Measurements from ENCODE around the gene PXMP2. TPM values are rescaled to one million over a fixed set of nuclear protein-coding genes. Genes with fewer than 3 reads are reported as not detected.
"Not testable (repeated sequence)": the region's sequence is repeated elsewhere in the genome, so short reads cannot be mapped to it uniquely, and the experiment has no call there.

Gene PXMP2
- polyA plus RNA-seq, 3 donors, result 2.9 to 9.2 (median 8.7) TPM

- H3K79me2 ChIP-seq (ENCODE audit: insufficient read depth, low read length), result peaks cover 17% of the 10 kb centered on the region
- Mint-ChIP-seq H3K9me3 (peaks cover 0 to under 1% (median 0%) of the 10 kb centered on the region in 7 donors), H3K4me3 (no peak overlapping the region), H3K36me3 (no peaks in the 10 kb centered on the region), H3K4me1 (peaks cover 14% of the 10 kb centered on the region), H3K27ac (no peak overlapping the region), H3K27me3 (ENCODE audit: low read depth in 3 of 3) (peaks cover 3 to 12% (median 9%) of the 10 kb centered on the region in 3 donors)
- no peak overlapping the region for H3K27ac ChIP-seq (ENCODE audit: low read depth in 1 of 2, low read length in 2 of 2)
- TF ChIP-seq CTCF (IDR thresholded peaks at IDR 0.05), result no peak
- H3K4me2 ChIP-seq (replicated peaks; ENCODE audit: extremely low read depth, low read length, poor library complexity, severe bottlenecking), result no peak overlapping the region
- DNase-seq, result no peak
- peaks cover 6 to 23% of the 10 kb centered on the region in 2 donors for H3K4me1 ChIP-seq (ENCODE audit: control insufficient read depth in 1 of 2, insufficient read depth in 2 of 2, low read length in 2 of 2)
- 100% methylated on average over 2 of the region's 9 CpGs for WGBS (ENCODE audit: insufficient coverage)
- intact Hi-C loops (cut with micrococcal nuclease), result no loop called here
- no peak overlapping the region for H3K4me3 ChIP-seq (replicated peaks in 1 of 3; ENCODE audit: low read depth in 2 of 3, low read length in 3 of 3)
- no peaks in the 10 kb centered on the region for H4K20me1 ChIP-seq (ENCODE audit: insufficient read depth, low read length)
- no peaks in the 10 kb centered on the region for H3K9me3 ChIP-seq (replicated peaks in 1 of 2; ENCODE audit: control insufficient read depth in 1 of 2, insufficient read depth in 1 of 2, low read length in 2 of 2)
- H3K27me3 ChIP-seq (ENCODE audit: control insufficient read depth in 2 of 2, insufficient read depth in 2 of 2, low read length in 2 of 2), result peaks cover 0 to 2% of the 10 kb centered on the region in 2 donors
- no peak overlapping the region for H2AFZ ChIP-seq (ENCODE audit: insufficient read depth, low read depth, low read length, poor library complexity, severe bottlenecking)
- no peaks in the 10 kb centered on the region for H3K36me3 ChIP-seq (replicated peaks in 1 of 2; ENCODE audit: control insufficient read depth in 1 of 2, insufficient read depth in 2 of 2, low read length in 2 of 2)
- no peak overlapping the region for H3K9ac ChIP-seq (ENCODE audit: insufficient read depth, low read length, poor library complexity, severe bottlenecking)
Observed at GRCh38 chr12:132690112-132690511, 2.7 kb downstream of the PXMP2 start.

DNA sequence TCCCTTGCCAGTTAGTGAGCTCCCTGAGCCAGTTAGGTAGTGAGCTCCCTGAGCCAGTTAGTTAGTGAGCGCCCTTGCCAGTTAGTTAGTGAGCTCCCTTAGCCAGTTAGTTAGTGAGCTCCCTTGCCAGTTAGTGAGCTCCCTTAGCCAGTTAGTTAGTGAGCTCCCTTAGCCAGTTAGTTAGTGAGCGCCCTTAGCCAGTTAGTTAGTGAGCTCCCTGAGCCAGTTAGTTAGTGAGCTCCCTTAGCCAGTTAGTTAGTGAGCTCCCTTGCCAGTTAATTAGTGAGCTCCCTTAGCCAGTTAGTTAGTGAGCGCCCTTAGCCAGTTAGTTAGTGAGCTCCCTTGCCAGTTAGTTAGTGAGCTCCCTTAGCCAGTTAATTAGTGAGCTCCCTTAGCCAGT lies 4.6 kb downstream of the PXMP2 start:
- H3K9ac ChIP-seq (ENCODE audit: insufficient read depth, low read length, poor library complexity, severe bottlenecking); H3K4me1 ChIP-seq (ENCODE audit: control insufficient read depth in 1 of 2, insufficient read depth in 2 of 2, low read length in 2 of 2); H3K27ac ChIP-seq (ENCODE audit: low read depth in 1 of 2, low read length in 2 of 2); H3K4me3 ChIP-seq (replicated peaks in 1 of 3; ENCODE audit: low read depth in 2 of 3, low read length in 3 of 3); intact Hi-C loops (cut with micrococcal nuclease); H3K4me3 Mint-ChIP-seq; H3K9me3 ChIP-seq (replicated peaks in 1 of 2; ENCODE audit: control insufficient read depth in 1 of 2, insufficient read depth in 1 of 2, low read length in 2 of 2); DNase-seq; H3K4me1 Mint-ChIP-seq; H3K36me3 ChIP-seq (replicated peaks in 1 of 2; ENCODE audit: control insufficient read depth in 1 of 2, insufficient read depth in 2 of 2, low read length in 2 of 2); H3K9me3 Mint-ChIP-seq; H2AFZ ChIP-seq (ENCODE audit: insufficient read depth, low read depth, low read length, poor library complexity, severe bottlenecking); H3K27me3 ChIP-seq (ENCODE audit: control insufficient read depth in 2 of 2, insufficient read depth in 2 of 2, low read length in 2 of 2); H3K4me2 ChIP-seq (replicated peaks; ENCODE audit: extremely low read depth, low read length, poor library complexity, severe bottlenecking); H3K79me2 ChIP-seq (ENCODE audit: insufficient read depth, low read length); H4K20me1 ChIP-seq (ENCODE audit: insufficient read depth, low read length): not testable (repeated sequence)
- H3K27me3 Mint-ChIP-seq (ENCODE audit: low read depth in 3 of 3), result peaks cover 4 to 12% (median 9%) of the 10 kb centered on the region in 3 donors
- peak overlapping the region in 1 of 7 donors; percentile 2 for H3K27ac Mint-ChIP-seq
- 100% methylated on average over 2 of the region's 3 CpGs for WGBS (ENCODE audit: insufficient coverage)
- peaks cover 4 to 16% of the 10 kb centered on the region in 2 donors for H3K36me3 Mint-ChIP-seq

- H3K27me3 Mint-ChIP-seq (ENCODE audit: low read depth in 3 of 3); H3K4me3 Mint-ChIP-seq; H3K9me3 Mint-ChIP-seq; H3K36me3 ChIP-seq (replicated peaks in 1 of 2; ENCODE audit: control insufficient read depth in 1 of 2, insufficient read depth in 2 of 2, low read length in 2 of 2); H2AFZ ChIP-seq (ENCODE audit: insufficient read depth, low read depth, low read length, poor library complexity, severe bottlenecking); H3K4me3 ChIP-seq (replicated peaks in 1 of 3; ENCODE audit: low read depth in 2 of 3, low read length in 3 of 3); H3K9ac ChIP-seq (ENCODE audit: insufficient read depth, low read length, poor library complexity, severe bottlenecking); H3K27me3 ChIP-seq (ENCODE audit: control insufficient read depth in 2 of 2, insufficient read depth in 2 of 2, low read length in 2 of 2); intact Hi-C loops (cut with micrococcal nuclease); H3K27ac ChIP-seq (ENCODE audit: low read depth in 1 of 2, low read length in 2 of 2); H3K4me1 ChIP-seq (ENCODE audit: control insufficient read depth in 1 of 2, insufficient read depth in 2 of 2, low read length in 2 of 2); H3K79me2 ChIP-seq (ENCODE audit: insufficient read depth, low read length); H4K20me1 ChIP-seq (ENCODE audit: insufficient read depth, low read length); DNase-seq; H3K9me3 ChIP-seq (replicated peaks in 1 of 2; ENCODE audit: control insufficient read depth in 1 of 2, insufficient read depth in 1 of 2, low read length in 2 of 2); H3K4me2 ChIP-seq (replicated peaks; ENCODE audit: extremely low read depth, low read length, poor library complexity, severe bottlenecking); H3K27ac Mint-ChIP-seq; H3K4me1 Mint-ChIP-seq: not testable (repeated sequence)
- 100% methylated on average over 2 of the region's 3 CpGs for WGBS (ENCODE audit: insufficient coverage)
- peaks cover 4 to 26% of the 10 kb centered on the region in 2 donors for H3K36me3 Mint-ChIP-seq
Observed at GRCh38 chr12:132694888-132695287, 7.5 kb downstream of the PXMP2 start.
